Upper lobe of left lung (tissue), 4 donors: Measurements from ENCODE around the gene OTUD5.

ENCODE experiments used
- CTCF ChIP-seq, 6 experiments: fragments of 450-650 bp in 4 of 6; fragments of 200-600 bp in 2 of 6; sonication (generic) in 2 of 6; IDR thresholded peaks; one replicate each; pipeline ENCODE4 v1.5.1; 2016 to 2019; ENCODE audit warnings: antibody characterized with exemption in 6 of 6
- POLR2A ChIP-seq, 4 donors: fragments of 450-650 bp; IDR thresholded peaks; one replicate each; pipeline ENCODE4 v1.5.1; 2016 to 2017; ENCODE audit warnings: antibody characterized with exemption in 4 of 4, mild to moderate bottlenecking in 2 of 4

- TF ChIP-seq CTCF (IDR thresholded peaks at IDR 0.05) (peak; percentile 92 to 98 (median 97)), POLR2A (IDR thresholded peaks at IDR 0.05) (peak in 1 of 4 donors; percentile 16)
Observed at GRCh38 chrX:48917139-48918001, 40.0 kb downstream of the OTUD5 start.
